Peyer's patch (tissue), 4 donors: ENCODE results near the gene SPOCK2. TPM values are rescaled to one million over a fixed set of nuclear protein-coding genes. Genes with fewer than 3 reads are reported as not detected.

Source experiments
- DNase-seq, 3 donors: peaks; one replicate each; pipeline ENCODE4 v3.0.0-alpha.2; 2017 to 2019
- H3K27ac ChIP-seq, 4 donors: fragments of 200-600 bp; sonication (generic); one replicate each; pipeline ENCODE4 v1.5.1; 2016 to 2019
- H3K27me3 ChIP-seq, 2 donors: fragments of 200-600 bp; sonication (generic); one replicate each; pipeline ENCODE4 v1.5.1; 2019
- H3K36me3 ChIP-seq, 3 donors: fragments of 200-600 bp; sonication (generic); one replicate each; pipeline ENCODE4 v1.5.1; 2016 to 2019
- H3K4me1 ChIP-seq, 4 donors: fragments of 200-600 bp; sonication (generic); one replicate each; pipeline ENCODE4 v1.5.1; 2016 to 2019
- H3K4me3 ChIP-seq, 4 donors: fragments of 200-600 bp; sonication (generic); 1 replicate in 3 of 4; 2 replicates in 1 of 4; pipeline ENCODE4 v1.5.1; 2016 to 2019; ENCODE audit warnings: mild to moderate bottlenecking in 1 of 4
- H3K9me3 ChIP-seq, 4 donors: fragments of 200-600 bp; sonication (generic); one replicate each; pipeline ENCODE4 v1.5.1; 2016 to 2019; ENCODE audit warnings: mild to moderate bottlenecking in 1 of 4
- POLR2A ChIP-seq, 2 donors: fragments of 450-650 bp; IDR thresholded peaks; one replicate each; pipeline ENCODE4 v1.5.1; 2017; ENCODE audit warnings: antibody characterized with exemption in 2 of 2, mild to moderate bottlenecking in 2 of 2, moderate library complexity in 2 of 2
- total RNA-seq, 4 donors: library from RNA; depleted of rRNA; stranded (reverse); fragments of >200 nt; gene quantifications; one replicate each; pipeline ENCODE4 v1.1.0, GENCODE V29; 2016
- TF ChIP-seq, protein P1 (sequence below), 6 experiments: fragments of 450-650 bp in 4 of 6; fragments of 200-600 bp in 2 of 6; sonication (generic) in 1 of 6; IDR thresholded peaks; one replicate each; pipeline ENCODE4 v1.5.1; 2017 to 2019; ENCODE audit warnings: antibody characterized with exemption in 6 of 6, mild to moderate bottlenecking in 3 of 6, moderate library complexity in 1 of 6

The SPOCK2 gene
- total RNA-seq, 4 donors from 2014 or later = 8.3 to 54.5 (median 11.4) TPM

DNA sequence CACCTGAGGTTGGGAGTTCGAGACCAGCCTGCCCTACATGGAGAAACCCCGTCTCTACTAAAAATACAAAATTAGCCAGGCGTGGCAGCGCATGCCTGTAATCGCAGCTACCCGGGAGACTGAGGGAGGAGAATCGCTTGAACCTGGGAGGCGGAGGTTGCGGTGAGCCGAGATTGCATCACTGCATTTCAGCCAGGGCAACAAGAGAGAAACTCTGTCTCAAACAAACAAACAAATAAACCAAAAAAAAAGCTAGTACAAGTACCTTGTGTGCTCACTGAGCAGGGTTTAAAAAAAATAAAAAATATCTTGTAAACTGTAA is 11.2 kb upstream of the SPOCK2 start:
- DNase-seq = no peak
- Histone ChIP-seq H3K36me3 (peaks cover 0 to 11% (median 0%) of the 10 kb centered on the region in 3 donors), H3K4me1 (peaks cover 0 to 25% (median 0%) of the 10 kb centered on the region in 4 donors), H3K4me3 (no peak overlapping the region), H3K9me3 (no peaks in the 10 kb centered on the region), H3K27ac (peak overlapping the region in 3 of 4 donors; percentile 30 to 87 (median 81)), H3K27me3 (no peaks in the 10 kb centered on the region)
- TF ChIP-seq, protein P1, sequence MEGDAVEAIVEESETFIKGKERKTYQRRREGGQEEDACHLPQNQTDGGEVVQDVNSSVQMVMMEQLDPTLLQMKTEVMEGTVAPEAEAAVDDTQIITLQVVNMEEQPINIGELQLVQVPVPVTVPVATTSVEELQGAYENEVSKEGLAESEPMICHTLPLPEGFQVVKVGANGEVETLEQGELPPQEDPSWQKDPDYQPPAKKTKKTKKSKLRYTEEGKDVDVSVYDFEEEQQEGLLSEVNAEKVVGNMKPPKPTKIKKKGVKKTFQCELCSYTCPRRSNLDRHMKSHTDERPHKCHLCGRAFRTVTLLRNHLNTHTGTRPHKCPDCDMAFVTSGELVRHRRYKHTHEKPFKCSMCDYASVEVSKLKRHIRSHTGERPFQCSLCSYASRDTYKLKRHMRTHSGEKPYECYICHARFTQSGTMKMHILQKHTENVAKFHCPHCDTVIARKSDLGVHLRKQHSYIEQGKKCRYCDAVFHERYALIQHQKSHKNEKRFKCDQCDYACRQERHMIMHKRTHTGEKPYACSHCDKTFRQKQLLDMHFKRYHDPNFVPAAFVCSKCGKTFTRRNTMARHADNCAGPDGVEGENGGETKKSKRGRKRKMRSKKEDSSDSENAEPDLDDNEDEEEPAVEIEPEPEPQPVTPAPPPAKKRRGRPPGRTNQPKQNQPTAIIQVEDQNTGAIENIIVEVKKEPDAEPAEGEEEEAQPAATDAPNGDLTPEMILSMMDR (IDR thresholded peaks at IDR 0.05) = no peak
- no peak for TF ChIP-seq POLR2A (IDR thresholded peaks at IDR 0.05)

DNA sequence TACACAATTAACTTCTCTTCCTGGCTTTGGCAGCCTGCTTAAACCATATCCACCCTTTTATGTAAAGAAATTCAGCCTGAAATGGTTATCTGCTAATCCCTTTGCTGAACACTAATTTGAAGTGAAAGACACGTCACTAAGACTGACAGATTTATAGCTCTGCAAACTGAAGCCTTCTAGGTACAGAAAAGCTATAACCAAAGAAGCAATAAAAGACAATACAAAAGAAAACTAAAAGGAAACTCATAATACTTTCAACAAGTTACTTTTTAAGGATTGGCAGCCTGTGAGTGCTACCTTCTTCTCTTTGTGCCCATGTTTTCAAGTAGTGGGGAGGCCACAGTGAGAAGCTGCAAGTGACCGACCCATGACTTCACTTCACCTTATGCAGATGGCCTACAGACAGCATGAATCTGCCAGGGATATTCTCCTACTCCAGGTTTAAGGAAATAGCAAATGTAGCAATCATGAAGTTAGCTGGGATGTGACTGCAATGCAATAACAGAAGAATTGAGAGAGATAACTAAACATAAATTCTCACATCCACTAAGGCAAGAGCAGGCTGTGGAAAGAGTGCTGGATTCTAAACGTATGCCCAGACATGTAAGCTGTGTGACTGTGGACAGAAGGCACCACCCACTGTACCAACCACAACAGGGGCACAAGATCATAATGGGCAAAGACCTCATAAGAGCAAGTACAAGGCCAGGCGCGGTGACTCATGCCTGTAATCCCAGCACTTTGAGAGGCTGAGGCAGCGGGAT is 10.7 kb upstream of the SPOCK2 start:
- Histone ChIP-seq H3K27me3 (no peaks in the 10 kb centered on the region), H3K4me3 (no peak overlapping the region), H3K9me3 (no peaks in the 10 kb centered on the region), H3K36me3 (peaks cover 0 to 11% (median 0%) of the 10 kb centered on the region in 3 donors), H3K27ac (peak overlapping the region in 3 of 4 donors; percentile 30 to 87 (median 81)), H3K4me1 (peaks cover 0 to 25% (median 0%) of the 10 kb centered on the region in 4 donors)
- TF ChIP-seq, protein P1 (IDR thresholded peaks at IDR 0.05) = no peak
- TF ChIP-seq POLR2A (IDR thresholded peaks at IDR 0.05) = no peak
- peak in 2 of 3 donors; percentile 68 to 69 for DNase-seq

- TF ChIP-seq POLR2A (IDR thresholded peaks at IDR 0.05) = no peak
- TF ChIP-seq, protein P1 (IDR thresholded peaks at IDR 0.05) = no peak
- no peaks in the 10 kb centered on the region for H3K9me3 ChIP-seq
- no peaks in the 10 kb centered on the region for H3K27me3 ChIP-seq
- H3K36me3 ChIP-seq = peaks cover 0 to 11% (median 0%) of the 10 kb centered on the region in 3 donors
- H3K4me1 ChIP-seq = peaks cover 0 to 25% (median 0%) of the 10 kb centered on the region in 4 donors
- no peak overlapping the region for H3K4me3 ChIP-seq
- peak overlapping the region in 3 of 4 donors; percentile 30 to 87 (median 81) for H3K27ac ChIP-seq
- peak in 1 of 3 donors; percentile 80 for DNase-seq
Measured at GRCh38 chr10:72098301-72098835, 10.0 kb upstream of the SPOCK2 start.

DNA sequence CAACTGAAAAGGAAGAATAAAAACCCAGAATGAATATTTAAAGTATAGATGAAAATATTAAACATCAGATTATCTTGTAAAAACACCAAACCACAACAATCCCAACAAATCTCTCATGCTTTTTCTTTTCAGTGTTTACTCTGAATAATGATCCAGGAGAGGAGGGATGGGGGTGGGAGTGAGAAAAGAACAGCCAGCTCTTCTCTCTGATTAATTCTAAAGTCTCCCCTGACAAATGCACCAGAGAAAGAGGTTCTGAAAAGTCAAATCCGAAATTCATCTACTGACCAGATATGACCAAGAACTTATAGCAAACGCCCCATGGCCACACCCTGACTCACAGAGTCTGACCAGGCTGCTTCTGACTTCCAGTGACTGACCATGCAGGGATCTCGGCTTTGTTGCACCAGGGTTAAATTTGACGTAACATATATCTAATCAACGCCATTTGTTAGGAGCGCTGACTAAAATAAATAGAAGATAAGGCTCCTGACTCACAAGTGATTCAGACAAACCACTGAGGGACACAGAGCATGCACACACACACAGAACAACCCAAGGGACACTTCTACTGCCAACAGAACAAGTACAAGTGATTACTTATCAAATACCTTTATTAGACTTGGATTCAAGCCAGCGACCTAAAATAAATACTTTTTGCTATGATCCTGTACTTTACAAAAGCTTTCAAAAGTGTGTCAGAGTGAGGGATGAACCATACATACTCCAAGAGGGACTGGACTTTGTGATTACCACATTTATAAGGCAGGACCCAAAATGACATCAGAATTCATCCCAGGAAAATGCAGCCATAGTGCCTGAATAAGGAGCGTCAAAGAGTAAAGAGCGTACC is 9.3 kb upstream of the SPOCK2 start:
- DNase-seq = peak in 1 of 3 donors; percentile 75
- peaks cover 0 to 11% (median 0%) of the 10 kb centered on the region in 3 donors for H3K36me3 ChIP-seq
- H3K4me1 ChIP-seq = peaks cover 0 to 25% (median 0%) of the 10 kb centered on the region in 4 donors
- peak in 1 of 2 donors; percentile 33 for TF ChIP-seq POLR2A (IDR thresholded peaks at IDR 0.05)
- TF ChIP-seq, protein P1 (IDR thresholded peaks at IDR 0.05) = no peak
- peak overlapping the region in 3 of 4 donors; percentile 30 to 87 (median 81) for H3K27ac ChIP-seq
- no peaks in the 10 kb centered on the region for H3K9me3 ChIP-seq
- no peak overlapping the region for H3K4me3 ChIP-seq
- no peaks in the 10 kb centered on the region for H3K27me3 ChIP-seq
